ENCODE results near the gene FBP1.
"Not testable (repeated sequence)": the region's sequence is repeated elsewhere in the genome, so short reads cannot be mapped to it uniquely, and the experiment has no call there.

FBP1 gene

GRCh38 chr9:94568972-94569712 lies 70.2 kb downstream of the FBP1 start:
- no peak for DNase-seq

- no peak for DNase-seq
Observed at GRCh38 chr9:94568250-94568889, 70.9 kb downstream of the FBP1 start.

GRCh38 chr9:94567271-94567670 lies 72.0 kb downstream of the FBP1 start:
- DNase-seq = no peak

GRCh38 chr9:94566550-94566949 lies 72.8 kb downstream of the FBP1 start:
- DNase-seq = no peak

GRCh38 chr9:94564279-94564678 lies 75.0 kb downstream of the FBP1 start:
- not testable (repeated sequence) for DNase-seq

- DNase-seq = peak; percentile 27
Observed at GRCh38 chr9:94563548-94563947, 75.8 kb downstream of the FBP1 start.

GRCh38 chr9:94560237-94560636 lies 79.1 kb downstream of the FBP1 start:
- no peak for DNase-seq

GRCh38 chr9:94557376-94557775 lies 81.9 kb downstream of the FBP1 start:
- no peak for DNase-seq

GRCh38 chr9:94554439-94555331 lies 84.6 kb downstream of the FBP1 start, which contains the start of gene PCAT7:
PCAT7 (plus strand) TSS chr9:94555083.
- peak; percentile 69 for DNase-seq

- peak; percentile 59 for DNase-seq
Observed at GRCh38 chr9:94554078-94554438, 85.3 kb downstream of the FBP1 start.
